Endothelial cell of umbilical vein (primary cell): ENCODE data around the gene CAMTA1. TPM values are rescaled to one million over a fixed set of nuclear protein-coding genes. Genes with fewer than 3 reads are reported as not detected.

Source experiments
- BruUV-seq: library from RNA; stranded (reverse); fragments of 400-500 nt; replicated peaks from 2 replicates; lab custom pipeline; 2021; lab: Mats Ljungman, UMichigan
- CTCF ChIA-PET: fragments of 300-600, 350-600 bp; sonication (Branson Sonifier 250); formaldehyde crosslinking; loops from one replicate; lab custom pipeline; 2021; ENCODE audit warnings: antibody characterized with exemption, inconsistent platforms; lab: Charles Lee
- POLR2A ChIA-PET: fragments of 300-600, 350-600 bp; sonication (Branson Sonifier 250); formaldehyde crosslinking; loops from one replicate; lab custom pipeline; 2021; ENCODE audit warnings: antibody characterized with exemption, inconsistent platforms; lab: Charles Lee
- DNase-seq: peaks from one replicate; pipeline ENCODE4 v3.0.0-alpha.2; 2011; ENCODE audit warnings: low read depth, low spot score
- FAIRE-seq: peaks from 2 replicates; lab custom pipeline; 2011; peaks lifted over from hg19 to GRCh38; lab: Jason Lieb, UNC
- H2AFZ ChIP-seq: 2 replicates; pipeline ENCODE4 v1.6.0; 2012; ENCODE audit warnings: low read depth, low read length, control low read depth, inconsistent platforms
- H3K27ac ChIP-seq: 2 replicates; pipeline ENCODE4 v1.5.1; 2011; ENCODE audit warnings: low read depth, mild to moderate bottlenecking, control low read depth, low read length, moderate library complexity; ENCODE audit not compliant: insufficient read depth
- H3K27me3 ChIP-seq, 2 experiments: 2 replicates each; pipeline versions ENCODE4 v1.6.0 to v1.6.1; 2011; ENCODE audit warnings: low read length in 2 of 2, mixed read lengths in 1 of 2; ENCODE audit not compliant: control insufficient read depth in 2 of 2, insufficient read depth in 2 of 2
- H3K36me3 ChIP-seq, 2 experiments: 2 replicates in 1 of 2; 3 replicates in 1 of 2; pipeline ENCODE4 v1.5.1; 2011; ENCODE audit warnings: low read length in 2 of 2, mild to moderate bottlenecking in 1 of 2, moderate library complexity in 1 of 2; ENCODE audit not compliant: control insufficient read depth in 2 of 2, insufficient read depth in 2 of 2; ENCODE audit errors: extremely low read depth in 1 of 2
- H3K4me1 ChIP-seq: 3 replicates; pipeline ENCODE4 v1.5.1; 2011; ENCODE audit warnings: mild to moderate bottlenecking, low read length; ENCODE audit not compliant: control insufficient read depth, insufficient read depth; ENCODE audit errors: extremely low read depth
- H3K4me2 ChIP-seq: 2 replicates; pipeline ENCODE4 v1.6.1; 2011; ENCODE audit warnings: low read length, control low read depth, mixed read lengths; ENCODE audit not compliant: insufficient read depth
- H3K4me3 ChIP-seq, 3 experiments: fragments of 200-600 bp in 1 of 3; sonication (generic), shearing (Covaris generic) in 1 of 3; replicated peaks in 1 of 3; 2 replicates each; pipeline ENCODE4 v1.5.1; 2011 to 2016; ENCODE audit warnings: control low read depth in 3 of 3, low read length in 3 of 3, mild to moderate bottlenecking in 2 of 3, inconsistent platforms in 1 of 3, low read depth in 1 of 3, moderate library complexity in 1 of 3; ENCODE audit not compliant: insufficient read depth in 1 of 3
- H3K79me2 ChIP-seq: 2 replicates; pipeline ENCODE4 v1.6.0; 2012; ENCODE audit warnings: low read length, inconsistent platforms; ENCODE audit not compliant: control insufficient read depth, insufficient read depth
- H3K9ac ChIP-seq: replicated peaks from 2 replicates; pipeline ENCODE3; 2011; ENCODE audit warnings: low read length, control low read depth; ENCODE audit not compliant: insufficient read depth; ENCODE audit errors: extremely low read depth
- H3K9me1 ChIP-seq: replicated peaks from 3 replicates; pipeline ENCODE4 v1.6.0; 2011; ENCODE audit warnings: mild to moderate bottlenecking, low read length; ENCODE audit not compliant: control insufficient read depth, insufficient read depth; ENCODE audit errors: extremely low read depth
- H3K9me3 ChIP-seq: replicated peaks from 2 replicates; pipeline ENCODE4 v1.5.1; 2012; ENCODE audit warnings: low read length, inconsistent platforms; ENCODE audit not compliant: control insufficient read depth, insufficient read depth
- H4K20me1 ChIP-seq: replicated peaks from 2 replicates; pipeline ENCODE3; 2011; ENCODE audit warnings: mild to moderate bottlenecking, low read length; ENCODE audit not compliant: control insufficient read depth, insufficient read depth; ENCODE audit errors: extremely low read depth
- CTCF ChIP-seq, 2 donors: IDR thresholded peaks; 1 replicate in 1 of 2; 2 replicates in 1 of 2; pipeline ENCODE4 v1.5.1; 2011; ENCODE audit warnings: low read length in 2 of 2, mild to moderate bottlenecking in 2 of 2, moderate library complexity in 2 of 2, control low read depth in 1 of 2, inconsistent platforms in 1 of 2, low read depth in 1 of 2; ENCODE audit not compliant: insufficient read depth in 1 of 2; ENCODE audit errors: extremely low read depth in 1 of 2
- EZH2 ChIP-seq: IDR thresholded peaks from 2 replicates; pipeline ENCODE4 v1.6.1; 2012; ENCODE audit warnings: borderline replicate concordance, low read depth, mild to moderate bottlenecking, moderate library complexity, low read length, inconsistent platforms; ENCODE audit not compliant: severe bottlenecking
- FOS ChIP-seq: IDR thresholded peaks from 2 replicates; pipeline ENCODE4 v1.6.1; 2011; ENCODE audit warnings: mild to moderate bottlenecking, low read length, moderate library complexity, borderline replicate concordance; ENCODE audit not compliant: insufficient read depth
- GATA2 ChIP-seq: IDR thresholded peaks from 2 replicates; pipeline ENCODE4 v1.7.0; 2011; ENCODE audit warnings: low read depth, mild to moderate bottlenecking, moderate library complexity, mixed read lengths, low read length; ENCODE audit not compliant: insufficient read length, insufficient read depth
- JUN ChIP-seq: IDR thresholded peaks from 2 replicates; pipeline ENCODE4 v1.6.1; 2011; ENCODE audit warnings: borderline replicate concordance, low read depth; ENCODE audit not compliant: insufficient read length, insufficient read depth
- MAX ChIP-seq: IDR thresholded peaks from 2 replicates; pipeline ENCODE4 v1.6.1; 2011; ENCODE audit not compliant: insufficient read depth, insufficient read length
- MYC ChIP-seq: IDR thresholded peaks from one replicate; pipeline ENCODE4 v1.6.1; 2011; ENCODE audit warnings: mild to moderate bottlenecking, low read depth, low read length
- POLR2A ChIP-seq: IDR thresholded peaks from 2 replicates; pipeline ENCODE4 v1.6.1; 2012; ENCODE audit warnings: low read depth, mild to moderate bottlenecking, control low read depth, low read length
- POLR2AphosphoS5 ChIP-seq: IDR thresholded peaks from 2 replicates; pipeline ENCODE4 v1.6.1; 2012; ENCODE audit warnings: low read depth, mild to moderate bottlenecking, control low read depth, low read length, moderate library complexity; ENCODE audit not compliant: insufficient read depth
- dilution Hi-C: fragments of 300-500 bp; cut with MboI; formaldehyde crosslinking; loops from one replicate; pipeline ENCODE4 v1.15.0; 2019; ENCODE audit warnings: low sequenced_read_pairs; ENCODE audit not compliant: extremely low pct_ligation_motif_present
- intact Hi-C: fragments of 100-400 bp; cut with micrococcal nuclease; formaldehyde crosslinking; loops from one replicate; pipeline ENCODE4 v1.10.0; 2022
- polyA plus RNA-seq, 4 experiments: library from polyadenylated mRNA; depleted of rRNA in 3 of 4; stranded (reverse) in 3 of 4; unstranded in 1 of 4; fragments of >200 nt; gene quantifications; 2 replicates each; pipeline versions ENCODE4 v1.2.1 to v1.2.3, GENCODE V29; 2011 to 2012; ENCODE audit warnings: missing spikeins in 1 of 4
- total RNA-seq: library from RNA; stranded (reverse); gene quantifications from 2 replicates; pipeline ENCODE4 v1.2.3, GENCODE V29; 2021

The CAMTA1 gene
- total and polyA plus RNA-seq, 2 donors (not counting 3 experiments of a cell fraction or from before 2014, with no cell fraction given), result 50.8 to 92.7 TPM

GRCh38 chr1:7528386-7529198, 743.3 kb downstream of the CAMTA1 start:
- Histone ChIP-seq H3K4me2 (no peak overlapping the region), H3K4me1 (no peaks in the 10 kb centered on the region), H3K36me3 (no peaks in the 10 kb centered on the region), H2AFZ (no peak overlapping the region), H3K9me1 (no peaks in the 10 kb centered on the region), H3K4me3 (no peak overlapping the region), H3K79me2 (no peaks in the 10 kb centered on the region), H3K27me3 (no peaks in the 10 kb centered on the region), H3K27ac (no peak overlapping the region), H3K9ac (no peak overlapping the region), H3K9me3 (no peaks in the 10 kb centered on the region), H4K20me1 (no peaks in the 10 kb centered on the region)
- BruUV-seq, result no TSS peak
- intact Hi-C loops, result no loop called here
- POLR2A ChIA-PET, result no interaction called here
- no peak for TF ChIP-seq POLR2A
- dilution Hi-C loops, result no loop called here
- FAIRE-seq (no peak), DNase-seq (no peak)
- CTCF ChIA-PET, result interaction anchor here (1.0 to 1.4 kb wide), 3 partner anchors 9 to 119 kb away, joined by 3 to 5 read pairs (median 4); no protein-coding TSS in a partner anchor

GRCh38 chr1:7529917-7530316, 744.7 kb downstream of the CAMTA1 start:
- no peaks in the 10 kb centered on the region for H3K4me1 ChIP-seq
- intact Hi-C loops, result no loop called here
- H3K36me3 ChIP-seq, result no peaks in the 10 kb centered on the region
- no peaks in the 10 kb centered on the region for H3K9me1 ChIP-seq
- H3K9me3 ChIP-seq, result no peaks in the 10 kb centered on the region
- H3K4me3 ChIP-seq, result no peak overlapping the region
- no peak overlapping the region for H2AFZ ChIP-seq
- DNase-seq (no peak), FAIRE-seq (no peak)
- H3K9ac ChIP-seq, result no peak overlapping the region
- TF ChIP-seq POLR2AphosphoS5 (no peak), GATA2 (no peak), MAX (no peak), FOS (no peak), POLR2A (no peak), MYC (no peak), JUN (no peak), CTCF (IDR thresholded peaks at IDR 0.05; ENCODE audit: extremely low read depth in 1 of 2, insufficient read depth in 1 of 2, low read depth in 1 of 2, low read length in 2 of 2) (no peak), EZH2 (no peak)
- no TSS peak for BruUV-seq
- H3K79me2 ChIP-seq, result no peaks in the 10 kb centered on the region
- H4K20me1 ChIP-seq, result no peaks in the 10 kb centered on the region
- H3K27me3 ChIP-seq, result no peaks in the 10 kb centered on the region
- no peak overlapping the region for H3K27ac ChIP-seq
- ChIA-PET POLR2A (interaction anchor here (0.7 kb wide), 1 partner anchor 247 kb away, joined by 4 read pairs; no protein-coding TSS in a partner anchor), CTCF (no interaction called here)
- no peak overlapping the region for H3K4me2 ChIP-seq
- dilution Hi-C loops, result no loop called here
